Brain microvascular endothelial cell (primary cell): ENCODE data around the gene TMEM123.
"Not testable (repeated sequence)": the region's sequence is repeated elsewhere in the genome, so short reads cannot be mapped to it uniquely, and the experiment has no call there.

Source experiments
- DNase-seq: peaks from one replicate; pipeline ENCODE4 v3.0.0-alpha.2; 2020
- H3K27ac ChIP-seq: fragments of 250-450 bp; sonication (Bioruptor Pico); 2 replicates; pipeline ENCODE4 v1.5.1; 2020; ENCODE audit warnings: mild to moderate bottlenecking, moderate library complexity
- H3K27me3 ChIP-seq: fragments of 250-450 bp; sonication (Bioruptor Pico); replicated peaks from 2 replicates; pipeline ENCODE4 v1.5.1; 2020; ENCODE audit warnings: mild to moderate bottlenecking
- H3K36me3 ChIP-seq: fragments of 250-450 bp; sonication (Bioruptor Pico); replicated peaks from 2 replicates; pipeline ENCODE4 v1.5.1; 2020; ENCODE audit warnings: mild to moderate bottlenecking
- H3K4me3 ChIP-seq: 2 replicates; pipeline ENCODE4 v1.5.1; 2011; ENCODE audit warnings: low read depth, mild to moderate bottlenecking, control low read depth, low read length, moderate library complexity
- in situ Hi-C: cut with HindIII; loops from 2 replicates; pipeline ENCODE4 v1.10.0; 2017; ENCODE audit warnings: low sequenced_read_pairs, low pct_ligation_motif_present
- TF ChIP-seq, protein P1 (sequence below): IDR thresholded peaks from 2 replicates; pipeline ENCODE4 v1.5.1; 2011; ENCODE audit warnings: low read depth, mild to moderate bottlenecking, moderate library complexity, low read length, control low read depth, inconsistent platforms; ENCODE audit errors: missing control alignments

Gene TMEM123

DNA sequence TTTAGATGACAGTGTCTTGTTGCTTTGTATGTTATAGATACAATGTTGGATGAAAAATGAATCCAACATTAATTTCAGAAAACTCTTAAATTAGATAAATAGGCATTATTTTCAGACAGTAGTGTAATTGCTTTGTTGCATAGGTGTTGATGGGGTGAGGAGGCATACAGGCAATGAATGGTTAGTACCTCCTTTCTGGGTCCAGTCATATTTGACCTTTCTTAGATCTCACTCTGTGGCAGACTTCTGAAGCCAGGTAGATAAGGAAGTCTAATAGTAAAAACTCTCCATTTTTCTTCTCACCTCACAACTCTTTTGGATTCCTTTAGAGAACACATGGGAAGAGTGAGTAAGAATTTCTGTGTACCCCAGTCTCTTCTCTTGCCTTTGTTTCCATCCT lies 73.7 kb downstream of the TMEM123 start:
- TF ChIP-seq, protein P1, sequence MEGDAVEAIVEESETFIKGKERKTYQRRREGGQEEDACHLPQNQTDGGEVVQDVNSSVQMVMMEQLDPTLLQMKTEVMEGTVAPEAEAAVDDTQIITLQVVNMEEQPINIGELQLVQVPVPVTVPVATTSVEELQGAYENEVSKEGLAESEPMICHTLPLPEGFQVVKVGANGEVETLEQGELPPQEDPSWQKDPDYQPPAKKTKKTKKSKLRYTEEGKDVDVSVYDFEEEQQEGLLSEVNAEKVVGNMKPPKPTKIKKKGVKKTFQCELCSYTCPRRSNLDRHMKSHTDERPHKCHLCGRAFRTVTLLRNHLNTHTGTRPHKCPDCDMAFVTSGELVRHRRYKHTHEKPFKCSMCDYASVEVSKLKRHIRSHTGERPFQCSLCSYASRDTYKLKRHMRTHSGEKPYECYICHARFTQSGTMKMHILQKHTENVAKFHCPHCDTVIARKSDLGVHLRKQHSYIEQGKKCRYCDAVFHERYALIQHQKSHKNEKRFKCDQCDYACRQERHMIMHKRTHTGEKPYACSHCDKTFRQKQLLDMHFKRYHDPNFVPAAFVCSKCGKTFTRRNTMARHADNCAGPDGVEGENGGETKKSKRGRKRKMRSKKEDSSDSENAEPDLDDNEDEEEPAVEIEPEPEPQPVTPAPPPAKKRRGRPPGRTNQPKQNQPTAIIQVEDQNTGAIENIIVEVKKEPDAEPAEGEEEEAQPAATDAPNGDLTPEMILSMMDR: no peak
- H3K36me3 ChIP-seq: peaks cover 39% of the 10 kb centered on the region
- H3K4me3 ChIP-seq: no peak overlapping the region
- DNase-seq: no peak
- in situ Hi-C loops: no loop called here
- no peak overlapping the region for H3K27ac ChIP-seq
- no peaks in the 10 kb centered on the region for H3K27me3 ChIP-seq

DNA sequence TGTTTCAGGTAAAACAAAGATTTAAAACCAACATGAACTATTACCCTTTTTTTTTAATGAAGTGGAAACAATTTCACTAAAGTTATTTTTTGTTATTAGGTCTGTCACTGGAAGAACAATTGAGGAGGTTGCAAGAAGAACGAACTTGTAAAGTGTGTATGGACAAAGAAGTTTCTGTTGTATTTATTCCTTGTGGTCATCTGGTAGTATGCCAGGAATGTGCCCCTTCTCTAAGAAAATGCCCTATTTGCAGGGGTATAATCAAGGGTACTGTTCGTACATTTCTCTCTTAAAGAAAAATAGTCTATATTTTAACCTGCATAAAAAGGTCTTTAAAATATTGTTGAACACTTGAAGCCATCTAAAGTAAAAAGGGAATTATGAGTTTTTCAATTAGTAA lies 74.7 kb downstream of the TMEM123 start:
- in situ Hi-C loops: no loop called here
- TF ChIP-seq, protein P1: no peak
- H3K36me3 ChIP-seq: peaks cover 39% of the 10 kb centered on the region
- H3K27me3 ChIP-seq: no peaks in the 10 kb centered on the region
- H3K27ac ChIP-seq: no peak overlapping the region
- DNase-seq: no peak
- no peak overlapping the region for H3K4me3 ChIP-seq

DNA sequence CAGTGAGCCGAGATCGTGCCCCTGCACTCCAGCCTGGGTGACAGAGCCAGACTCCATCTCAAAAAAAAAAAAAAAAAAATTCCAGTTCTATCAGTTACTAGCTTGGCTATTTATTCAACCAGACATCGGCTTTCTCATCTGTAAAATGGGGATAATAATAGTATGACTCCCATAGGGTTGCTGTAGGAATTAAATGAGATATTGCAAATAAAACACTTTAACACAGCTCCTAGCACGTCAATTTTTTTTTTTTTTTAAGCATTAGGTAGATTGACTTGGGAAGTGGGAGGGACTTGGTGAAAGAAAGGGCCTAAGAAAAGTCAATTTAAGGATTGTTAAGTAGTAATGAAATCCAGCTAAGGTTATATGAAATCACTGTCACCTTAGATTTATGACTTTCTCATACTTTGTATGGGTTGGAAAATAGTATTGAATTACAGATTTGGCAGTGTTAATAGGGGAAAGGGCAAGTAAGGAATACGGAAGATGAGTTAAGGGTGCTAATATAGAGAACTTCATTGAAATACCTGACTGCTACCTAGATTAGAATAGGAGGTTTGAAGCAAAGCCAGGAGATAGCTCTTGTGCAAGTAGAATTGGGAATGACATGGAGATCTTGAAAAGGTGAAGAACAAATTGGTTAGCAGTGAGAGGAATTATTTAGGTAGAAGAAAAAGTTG lies 76.7 kb downstream of the TMEM123 start:
- Histone ChIP-seq H3K4me3 (no peak overlapping the region), H3K27me3 (no peaks in the 10 kb centered on the region), H3K36me3 (peaks cover 36% of the 10 kb centered on the region), H3K27ac (no peak overlapping the region)
- TF ChIP-seq, protein P1: no peak
- no peak for DNase-seq
- in situ Hi-C loops: no loop called here

DNA sequence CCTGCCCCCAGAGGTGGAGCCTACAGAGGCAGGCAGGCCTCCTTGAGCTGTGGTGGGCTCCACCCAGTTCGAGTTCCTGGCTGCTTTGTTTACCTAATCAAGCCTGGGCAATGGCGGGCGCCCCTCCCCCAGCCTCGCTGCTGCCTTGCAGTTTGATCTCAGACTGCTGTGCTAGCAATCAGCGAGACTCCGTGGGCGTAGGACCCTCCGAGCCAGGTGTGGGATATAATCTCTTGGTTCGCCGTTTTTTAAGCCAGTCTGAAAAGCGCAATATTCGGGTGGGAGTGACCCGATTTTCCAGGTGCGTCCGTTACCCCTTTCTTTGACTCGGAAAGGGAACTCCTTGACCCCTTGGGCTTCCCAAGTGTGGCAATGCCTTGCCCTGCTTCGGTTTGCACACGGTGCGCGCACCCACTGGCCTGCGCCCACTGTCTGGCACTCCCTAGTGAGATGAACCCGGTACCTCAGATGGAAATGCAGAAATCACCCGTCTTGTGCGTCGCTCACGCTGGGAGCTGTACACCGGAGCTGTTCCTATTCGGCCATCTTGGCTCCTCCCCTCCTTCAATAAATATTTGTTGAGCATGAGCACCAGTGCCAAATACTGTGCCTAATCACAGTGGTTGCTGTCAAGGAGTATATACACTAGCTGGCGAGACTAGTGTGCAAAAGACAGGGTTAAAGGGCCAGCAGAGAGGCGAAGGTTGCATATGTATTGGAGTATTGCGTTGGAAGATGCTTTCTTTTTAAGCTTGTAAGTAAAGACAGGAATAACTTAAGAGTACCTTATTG lies 77.7 kb downstream of the TMEM123 start:
- H3K4me3 ChIP-seq, H3K27ac ChIP-seq, H3K27me3 ChIP-seq, in situ Hi-C loops, DNase-seq: not testable (repeated sequence)
- peaks cover 28% of the 10 kb centered on the region for H3K36me3 ChIP-seq

DNA sequence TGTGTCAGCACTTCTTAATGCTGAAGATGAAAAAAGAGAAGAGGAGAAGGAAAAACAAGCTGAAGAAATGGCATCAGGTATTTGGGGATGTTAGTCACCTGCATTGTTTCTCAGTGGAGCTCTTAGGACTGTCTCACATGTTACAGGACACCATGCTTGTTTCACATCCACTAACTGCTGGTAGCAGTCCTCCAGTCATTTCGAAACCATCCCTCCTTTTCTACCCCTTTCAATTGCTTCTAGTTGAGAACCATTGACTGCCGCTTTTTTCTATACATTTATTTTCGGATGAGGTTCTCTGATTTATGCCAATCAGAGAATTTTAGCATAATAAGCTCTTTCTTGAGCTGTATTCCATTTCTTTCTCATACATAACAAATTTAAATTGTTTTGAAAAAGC lies 84.1 kb downstream of the TMEM123 start:
- no peak for DNase-seq
- H3K27me3 ChIP-seq: no peaks in the 10 kb centered on the region
- peaks cover 34% of the 10 kb centered on the region for H3K36me3 ChIP-seq
- TF ChIP-seq, protein P1: no peak
- no peak overlapping the region for H3K4me3 ChIP-seq
- H3K27ac ChIP-seq: no peak overlapping the region
- in situ Hi-C loops: no loop called here

DNA sequence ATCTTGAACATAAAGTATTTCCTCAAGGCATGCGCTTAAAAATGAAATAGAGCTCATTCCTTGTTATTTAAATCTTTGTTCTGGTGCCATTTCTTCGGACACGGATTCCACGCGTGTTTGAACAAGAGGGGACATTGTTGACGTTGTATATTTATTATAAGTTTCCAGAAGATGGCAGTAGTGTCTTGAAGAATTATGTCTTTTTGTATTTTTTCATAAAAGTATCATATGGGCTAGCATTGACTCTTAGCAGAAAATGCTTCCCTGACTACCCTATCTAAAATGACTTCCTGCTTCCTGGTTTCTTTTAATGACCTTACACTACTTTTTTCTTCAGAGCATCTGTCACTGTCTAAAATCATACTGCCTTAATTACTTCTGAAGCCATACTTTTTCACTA lies 85.2 kb downstream of the TMEM123 start:
- DNase-seq: no peak
- Histone ChIP-seq H3K27me3 (no peaks in the 10 kb centered on the region), H3K27ac (no peak overlapping the region), H3K36me3 (peaks cover 43% of the 10 kb centered on the region), H3K4me3 (no peak overlapping the region)
- TF ChIP-seq, protein P1: peak; percentile 24
- in situ Hi-C loops: no loop called here
